Esophagus squamous epithelium (tissue), 5 donors: ENCODE data around the gene PTPN13. TPM values are rescaled to one million over a fixed set of nuclear protein-coding genes. Genes with fewer than 3 reads are reported as not detected.

Experiments
- DNase-seq: peaks from one replicate; lab custom pipeline; 2025; lab: John Stamatoyannopoulos, UW
- H3K27ac ChIP-seq, 4 donors: fragments of 200-600 bp; sonication (generic); one replicate each; pipeline ENCODE4 v1.5.1; 2016 to 2019; ENCODE audit warnings: mild to moderate bottlenecking in 1 of 4
- H3K27me3 ChIP-seq, 4 donors: fragments of 200-600 bp; sonication (generic); 1 replicate in 3 of 4; 2 replicates in 1 of 4; pipeline versions ENCODE4 v1.5.1 to v1.6.0; 2017 to 2021; ENCODE audit warnings: antibody characterized with exemption in 1 of 4
- H3K36me3 ChIP-seq, 3 donors: fragments of 200-600 bp; sonication (generic); one replicate each; pipeline ENCODE4 v1.5.1; 2016 to 2019
- H3K4me1 ChIP-seq, 3 donors: fragments of 200-600 bp; sonication (generic); one replicate each; pipeline ENCODE4 v1.5.1; 2017 to 2019
- H3K4me3 ChIP-seq, 4 donors: fragments of 200-600 bp; sonication (generic); 1 replicate in 3 of 4; 2 replicates in 1 of 4; pipeline ENCODE4 v1.5.1; 2016 to 2019; ENCODE audit warnings: mild to moderate bottlenecking in 2 of 4, moderate library complexity in 1 of 4
- H3K9me3 ChIP-seq, 3 donors: fragments of 200-600 bp; sonication (generic); one replicate each; pipeline ENCODE4 v1.5.1; 2016 to 2019
- CTCF ChIP-seq, 6 experiments: fragments of 450-650 bp in 4 of 6; fragments of 200-600 bp in 2 of 6; sonication (generic) in 2 of 6; IDR thresholded peaks; one replicate each; pipeline ENCODE4 v1.5.1; 2016 to 2019; ENCODE audit warnings: antibody characterized with exemption in 6 of 6, mild to moderate bottlenecking in 4 of 6, moderate library complexity in 4 of 6
- POLR2A ChIP-seq, 4 donors: fragments of 450-650 bp; IDR thresholded peaks; one replicate each; pipeline ENCODE4 v1.6.1; 2017; ENCODE audit warnings: antibody characterized with exemption in 4 of 4, mild to moderate bottlenecking in 4 of 4, moderate library complexity in 3 of 4
- WGBS, 2 donors: methylation state at CpG; one replicate each; pipeline ENCODE4 v1.1.5; 2018; 5-methylcytosine and 5-hydroxymethylcytosine counted together
- intact Hi-C: fragments of 100-400 bp; cut with DNase I; formaldehyde crosslinking; loops from one replicate; pipeline ENCODE4 v1.15.0; 2022
- total RNA-seq, 4 donors: library from RNA; depleted of rRNA; stranded (reverse); fragments of >200 nt; gene quantifications; one replicate each; pipeline ENCODE4 v1.1.0, GENCODE V29; 2016
- donor health status: DM: yes; HTN: yes; CAD: no.

PTPN13 gene
- total RNA-seq, 4 donors from 2014 or later = 44.8 to 94.9 (median 66.7) TPM

- no peak overlapping the region for H3K27ac ChIP-seq
- intact Hi-C loops = no loop called here
- peaks cover 0 to 30% (median 0%) of the 10 kb centered on the region in 3 donors for H3K36me3 ChIP-seq
- H3K27me3 ChIP-seq = no peaks in the 10 kb centered on the region
- 71 to 72% methylated on average over 3 of the region's 3 CpGs for WGBS, 2 donors
- H3K4me1 ChIP-seq = no peaks in the 10 kb centered on the region
- no peak overlapping the region for H3K4me3 ChIP-seq
- DNase-seq = no peak
- no peaks in the 10 kb centered on the region for H3K9me3 ChIP-seq
- TF ChIP-seq POLR2A (IDR thresholded peaks at IDR 0.05) (no peak), CTCF (IDR thresholded peaks at IDR 0.05) (no peak)
These were observed 92.6 kb downstream of the PTPN13 start for GRCh38 chr4:86686741-86687140.

- TF ChIP-seq POLR2A (IDR thresholded peaks at IDR 0.05) (no peak), CTCF (IDR thresholded peaks at IDR 0.05) (no peak)
- H3K36me3 ChIP-seq = peaks cover 0 to 25% (median 0%) of the 10 kb centered on the region in 3 donors
- WGBS, 2 donors = 56 to 65% methylated on average over 2 of the region's 2 CpGs
- H3K27me3 ChIP-seq = no peaks in the 10 kb centered on the region
- H3K27ac ChIP-seq = no peak overlapping the region
- no peaks in the 10 kb centered on the region for H3K4me1 ChIP-seq
- DNase-seq = no peak
- intact Hi-C loops = no loop called here
- H3K4me3 ChIP-seq = no peak overlapping the region
- H3K9me3 ChIP-seq = no peaks in the 10 kb centered on the region
These were observed 93.9 kb downstream of the PTPN13 start for GRCh38 chr4:86688026-86688425.

GRCh38 chr4:86704601-86705000 is 110.5 kb downstream of the PTPN13 start:
- H3K27me3 ChIP-seq = no peaks in the 10 kb centered on the region
- no peak overlapping the region for H3K4me3 ChIP-seq
- no peak for TF ChIP-seq POLR2A (IDR thresholded peaks at IDR 0.05)
- TF ChIP-seq CTCF (IDR thresholded peaks at IDR 0.05) = no peak
- intact Hi-C loops = no loop called here
- 73 to 89% methylated on average over 3 of the region's 3 CpGs for WGBS, 2 donors
- no peak overlapping the region for H3K27ac ChIP-seq
- H3K4me1 ChIP-seq = peaks cover 0 to 24% (median 0%) of the 10 kb centered on the region in 3 donors
- peaks cover 0 to 23% (median 0%) of the 10 kb centered on the region in 3 donors for H3K36me3 ChIP-seq
- no peaks in the 10 kb centered on the region for H3K9me3 ChIP-seq
- no peak for DNase-seq

GRCh38 chr4:86706923-86707597 is 112.9 kb downstream of the PTPN13 start:
- intact Hi-C loops = no loop called here
- no peaks in the 10 kb centered on the region for H3K9me3 ChIP-seq
- H3K27me3 ChIP-seq = no peaks in the 10 kb centered on the region
- peaks cover 0 to 11% (median 0%) of the 10 kb centered on the region in 3 donors for H3K36me3 ChIP-seq
- TF ChIP-seq CTCF (IDR thresholded peaks at IDR 0.05) (no peak), POLR2A (IDR thresholded peaks at IDR 0.05) (no peak)
- H3K4me3 ChIP-seq = no peak overlapping the region
- WGBS, 2 donors = 64 to 68% methylated on average over 2 of the region's 2 CpGs
- H3K4me1 ChIP-seq = peaks cover 0 to 33% (median 0%) of the 10 kb centered on the region in 3 donors
- no peak for DNase-seq
- peak overlapping the region in 3 of 4 donors; percentile 32 to 80 (median 77) for H3K27ac ChIP-seq

GRCh38 chr4:86717651-86718050 is 123.5 kb downstream of the PTPN13 start:
- no peak for DNase-seq
- TF ChIP-seq POLR2A (IDR thresholded peaks at IDR 0.05) (no peak), CTCF (IDR thresholded peaks at IDR 0.05) (no peak)
- H3K27me3 ChIP-seq = no peaks in the 10 kb centered on the region

More at GRCh38 chr4:86717651-86718050, 123.5 kb downstream of the PTPN13 start:
- H3K36me3 ChIP-seq = peaks cover 0 to 49% (median 0%) of the 10 kb centered on the region in 3 donors
- no peaks in the 10 kb centered on the region for H3K9me3 ChIP-seq
- no peak overlapping the region for H3K4me3 ChIP-seq
- intact Hi-C loops = no loop called here
- no peaks in the 10 kb centered on the region for H3K4me1 ChIP-seq
- no peak overlapping the region for H3K27ac ChIP-seq
